ENCODE data around the gene LRRC36. TPM values are rescaled to one million over a fixed set of nuclear protein-coding genes. Genes with fewer than 3 reads are reported as not detected.
"Not testable (repeated sequence)": the region's sequence is repeated elsewhere in the genome, so short reads cannot be mapped to it uniquely, and the experiment has no call there.

The LRRC36 gene
- total RNA-seq, 3 donors from 2014 or later, result 0.90 to 1.5 TPM; not detected in 1

DNA sequence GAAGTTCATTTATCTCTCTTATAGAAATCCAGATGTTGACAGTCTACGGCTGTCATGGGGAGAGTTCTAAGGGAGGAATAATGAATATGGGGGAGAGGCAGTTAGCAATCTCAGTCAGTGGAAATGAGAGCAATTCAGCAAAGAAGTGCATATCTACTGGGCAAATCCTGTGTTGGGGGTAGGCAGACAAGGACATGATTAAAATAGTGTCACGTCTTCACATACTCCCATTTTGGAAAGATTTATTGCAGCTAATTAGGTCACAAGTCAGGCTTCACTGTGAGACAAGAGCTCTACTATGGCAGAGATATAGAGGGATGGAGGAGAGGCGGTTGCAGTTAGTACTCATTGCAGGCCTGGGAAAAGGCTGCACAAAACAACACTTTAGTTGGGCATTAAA, 29.8 kb downstream of the LRRC36 start:
- DNase-seq, result no peak
- H3K4me3 ChIP-seq, result no peak overlapping the region
- TF ChIP-seq, protein P1, sequence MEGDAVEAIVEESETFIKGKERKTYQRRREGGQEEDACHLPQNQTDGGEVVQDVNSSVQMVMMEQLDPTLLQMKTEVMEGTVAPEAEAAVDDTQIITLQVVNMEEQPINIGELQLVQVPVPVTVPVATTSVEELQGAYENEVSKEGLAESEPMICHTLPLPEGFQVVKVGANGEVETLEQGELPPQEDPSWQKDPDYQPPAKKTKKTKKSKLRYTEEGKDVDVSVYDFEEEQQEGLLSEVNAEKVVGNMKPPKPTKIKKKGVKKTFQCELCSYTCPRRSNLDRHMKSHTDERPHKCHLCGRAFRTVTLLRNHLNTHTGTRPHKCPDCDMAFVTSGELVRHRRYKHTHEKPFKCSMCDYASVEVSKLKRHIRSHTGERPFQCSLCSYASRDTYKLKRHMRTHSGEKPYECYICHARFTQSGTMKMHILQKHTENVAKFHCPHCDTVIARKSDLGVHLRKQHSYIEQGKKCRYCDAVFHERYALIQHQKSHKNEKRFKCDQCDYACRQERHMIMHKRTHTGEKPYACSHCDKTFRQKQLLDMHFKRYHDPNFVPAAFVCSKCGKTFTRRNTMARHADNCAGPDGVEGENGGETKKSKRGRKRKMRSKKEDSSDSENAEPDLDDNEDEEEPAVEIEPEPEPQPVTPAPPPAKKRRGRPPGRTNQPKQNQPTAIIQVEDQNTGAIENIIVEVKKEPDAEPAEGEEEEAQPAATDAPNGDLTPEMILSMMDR (IDR thresholded peaks at IDR 0.05), result no peak
- H3K9me3 ChIP-seq, result no peaks in the 10 kb centered on the region
- no peaks in the 10 kb centered on the region for H3K36me3 ChIP-seq (ENCODE audit: low read depth)
- ATAC-seq, result no peak
- H3K4me1 ChIP-seq (ENCODE audit: low read depth), result no peaks in the 10 kb centered on the region
- intact Hi-C loops (cut with DNase I, micrococcal nuclease), result no loop called here

DNA sequence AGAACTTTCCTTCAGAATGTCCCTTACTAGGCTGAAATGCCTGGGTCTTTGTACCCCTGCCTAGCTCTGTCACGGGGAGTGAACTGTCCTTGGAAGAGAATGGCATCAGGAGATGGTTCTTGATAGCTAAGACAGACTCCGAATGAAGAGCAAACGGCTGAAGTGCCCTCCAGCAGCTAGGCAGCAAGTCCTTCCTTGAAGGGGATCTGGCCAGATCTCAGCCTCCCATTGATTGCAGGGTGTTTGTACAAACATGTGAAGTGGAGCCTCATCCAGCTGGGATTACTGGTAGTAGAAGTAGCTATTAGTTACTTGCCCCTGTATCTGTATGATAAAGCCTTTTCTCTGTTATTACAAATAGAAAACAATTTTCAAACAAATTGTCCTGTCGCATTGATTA, 30.9 kb downstream of the LRRC36 start:
- Histone ChIP-seq H3K9me3 (no peaks in the 10 kb centered on the region), H3K4me1 (ENCODE audit: low read depth) (no peaks in the 10 kb centered on the region), H3K36me3 (ENCODE audit: low read depth) (no peaks in the 10 kb centered on the region), H3K4me3 (no peak overlapping the region)
- intact Hi-C loops (cut with DNase I, micrococcal nuclease), result no loop called here
- ATAC-seq (no peak), DNase-seq (no peak)
- TF ChIP-seq, protein P1 (IDR thresholded peaks at IDR 0.05), result no peak

DNA sequence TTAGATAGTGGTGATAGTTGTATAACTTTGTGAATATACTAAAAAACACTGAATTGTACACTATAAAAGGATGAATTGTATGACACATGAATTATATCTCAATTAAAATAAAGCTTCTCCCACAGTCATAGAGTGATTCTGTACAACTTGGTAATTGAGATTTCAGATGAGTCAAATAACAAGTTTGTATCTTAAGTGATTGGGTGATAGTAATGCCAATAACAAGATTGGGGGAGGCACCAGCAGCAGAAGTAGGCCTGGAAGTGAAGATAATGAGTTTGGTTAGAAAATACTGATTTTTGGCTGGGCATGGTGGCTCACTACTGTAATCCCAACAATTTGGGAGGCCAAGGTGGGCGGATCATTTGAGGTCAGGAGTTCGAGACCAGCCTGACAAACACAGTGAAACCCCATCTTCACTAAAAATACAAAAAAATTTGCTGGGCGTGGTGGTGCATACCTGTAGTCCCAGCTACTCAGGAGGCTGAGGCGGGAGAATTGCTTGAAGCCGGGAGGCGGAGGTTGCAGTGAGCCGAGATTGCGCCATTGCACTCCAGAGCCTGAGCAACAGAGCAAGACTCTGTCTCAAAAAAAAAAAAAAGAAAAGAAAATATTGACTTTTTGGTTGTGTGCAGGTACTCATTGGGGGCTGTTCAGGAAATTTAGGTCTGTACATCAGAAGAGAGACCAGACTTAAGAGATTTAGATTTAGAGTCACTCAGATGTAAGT, 33.1 kb downstream of the LRRC36 start:
- H3K4me1 ChIP-seq (ENCODE audit: low read depth); H3K36me3 ChIP-seq (ENCODE audit: low read depth); ATAC-seq; DNase-seq; H3K9me3 ChIP-seq; intact Hi-C loops (cut with DNase I, micrococcal nuclease); H3K4me3 ChIP-seq: not testable (repeated sequence)

DNA sequence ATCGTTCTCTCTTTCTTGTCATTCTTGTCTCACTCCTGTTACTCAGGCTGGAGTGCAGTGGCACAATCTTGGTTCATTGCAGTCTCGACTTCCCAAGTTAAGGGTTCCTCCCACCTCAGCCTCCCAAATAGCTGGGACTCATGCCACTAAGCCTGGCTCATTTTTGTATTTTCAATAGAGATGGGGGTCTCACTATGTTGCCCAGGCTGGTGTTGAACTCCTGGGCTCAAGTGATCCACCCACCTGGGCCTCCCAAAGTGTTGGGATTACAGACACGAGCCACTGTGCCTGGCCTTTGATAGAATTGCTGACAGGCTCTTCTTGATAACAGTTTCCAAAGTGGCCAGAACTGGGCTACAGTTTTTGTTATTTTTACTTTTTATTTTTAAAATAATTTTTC, 34.4 kb downstream of the LRRC36 start:
- Histone ChIP-seq H3K36me3 (ENCODE audit: low read depth) (no peaks in the 10 kb centered on the region), H3K9me3 (no peaks in the 10 kb centered on the region), H3K4me3 (no peak overlapping the region), H3K4me1 (ENCODE audit: low read depth) (no peaks in the 10 kb centered on the region)
- intact Hi-C loops (cut with DNase I, micrococcal nuclease), result no loop called here
- ATAC-seq (no peak), DNase-seq (no peak)
- TF ChIP-seq, protein P1 (IDR thresholded peaks at IDR 0.05), result no peak

DNA sequence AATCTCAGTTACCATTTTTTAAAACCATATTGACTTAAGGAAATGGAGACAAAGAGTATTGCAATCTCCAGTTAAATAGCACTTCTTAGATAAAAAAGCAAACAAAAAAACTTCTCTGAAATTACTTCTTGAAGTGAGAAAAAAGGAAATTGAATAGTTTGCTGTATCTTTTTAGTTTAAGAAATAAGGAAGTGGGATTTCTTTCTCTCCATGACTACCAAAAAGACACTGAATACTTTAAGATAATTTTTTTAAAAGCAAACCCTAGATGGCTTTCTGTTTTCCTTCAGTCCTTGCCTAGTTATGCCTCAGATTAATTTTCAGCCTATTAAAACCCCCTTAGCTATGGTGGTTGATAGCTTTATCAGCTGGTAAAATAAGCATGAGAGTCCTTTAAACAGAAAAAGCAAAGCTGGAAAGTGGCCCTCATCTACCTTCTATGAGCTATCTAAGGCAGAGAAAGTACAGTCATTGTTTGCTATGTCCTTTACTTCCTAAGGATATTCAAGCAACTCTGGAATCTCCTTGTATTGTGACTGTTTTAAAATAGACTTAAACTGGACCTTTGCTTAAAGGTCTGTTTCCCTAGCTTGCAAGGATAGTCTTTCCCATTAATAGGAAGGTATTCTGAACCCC, 38.1 kb downstream of the LRRC36 start:
- TF ChIP-seq, protein P1 (IDR thresholded peaks at IDR 0.05), result no peak
- H3K4me1 ChIP-seq (ENCODE audit: low read depth), result no peaks in the 10 kb centered on the region
- ATAC-seq, result peak; percentile 22
- DNase-seq, result no peak
- H3K9me3 ChIP-seq, result no peaks in the 10 kb centered on the region
- H3K4me3 ChIP-seq, result no peak overlapping the region
- intact Hi-C loops (cut with DNase I, micrococcal nuclease), result no loop called here
- no peaks in the 10 kb centered on the region for H3K36me3 ChIP-seq (ENCODE audit: low read depth)

DNA sequence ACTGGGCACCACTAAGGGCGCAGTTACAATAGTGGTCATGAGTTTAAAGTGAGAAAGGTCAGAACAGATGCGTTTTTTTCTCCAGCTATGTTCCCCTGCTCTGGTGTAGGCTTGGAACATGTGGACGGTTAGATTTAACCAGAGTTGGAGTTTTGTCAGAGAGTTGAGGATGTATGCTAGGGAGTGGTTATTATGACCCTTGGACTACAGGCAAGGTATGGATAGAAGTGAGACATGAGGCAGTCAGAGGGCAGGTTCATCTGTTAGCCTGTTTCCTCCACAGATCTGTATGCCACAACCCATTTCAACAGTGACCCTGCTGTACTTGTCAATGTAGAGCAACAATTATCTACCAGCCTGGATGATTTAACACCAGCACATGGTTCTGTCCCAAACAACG, 44.0 kb downstream of the LRRC36 start:
- no peaks in the 10 kb centered on the region for H3K36me3 ChIP-seq (ENCODE audit: low read depth)
- H3K4me1 ChIP-seq (ENCODE audit: low read depth), result no peaks in the 10 kb centered on the region
- DNase-seq (peak in 1 of 3 donors; percentile 41), ATAC-seq (peak; percentile 99)
- no peaks in the 10 kb centered on the region for H3K9me3 ChIP-seq
- intact Hi-C loops (cut with DNase I, micrococcal nuclease), result no loop called here
- TF ChIP-seq, protein P1 (IDR thresholded peaks at IDR 0.05), result no peak
- H3K4me3 ChIP-seq, result no peak overlapping the region
